Activated CD4-positive, alpha-beta memory T cell treated with anti-CD3 and anti-CD28 coated beads, Interleukin-2, amount 10 ng/mL, durations not matched to agents 7 days and 5 days (primary cell): ENCODE data around the gene ACTMAP. TPM values are rescaled to one million over a fixed set of nuclear protein-coding genes. Genes with fewer than 3 reads are reported as not detected.
A peak's percentile ranks its signal among the peaks of the same experiment; 100 is the strongest.

Source experiments
- CTCF ChIA-PET: fragments of 350-600 bp; sonication (Branson Sonifier 250); formaldehyde crosslinking; loops from one replicate; lab custom pipeline; 2021; ENCODE audit warnings: antibody characterized with exemption, inconsistent platforms; lab: Charles Lee
- POLR2A ChIA-PET: fragments of 350-600 bp; sonication (Branson Sonifier 250); formaldehyde crosslinking; loops from one replicate; lab custom pipeline; 2021; ENCODE audit warnings: antibody characterized with exemption; lab: Charles Lee
- DNase-seq: peaks from one replicate; pipeline ENCODE4 v3.0.0-alpha.2; 2020
- H3K27ac Mint-ChIP-seq: one replicate; pipeline ENCODE4 v1.8.0; 2021; ENCODE audit warnings: mild to moderate bottlenecking, mixed read lengths
- H3K27me3 Mint-ChIP-seq: one replicate; pipeline ENCODE4 v1.8.0; 2021; ENCODE audit warnings: mixed read lengths
- H3K36me3 Mint-ChIP-seq: one replicate; pipeline ENCODE4 v1.8.0; 2021; ENCODE audit warnings: low read depth, mixed read lengths
- H3K4me1 Mint-ChIP-seq: one replicate; pipeline ENCODE4 v1.8.0; 2021; ENCODE audit warnings: mixed read lengths
- H3K4me3 Mint-ChIP-seq: one replicate; pipeline ENCODE4 v1.8.0; 2021; ENCODE audit warnings: mild to moderate bottlenecking, mixed read lengths
- H3K9me3 Mint-ChIP-seq: one replicate; pipeline ENCODE4 v1.8.0; 2021; ENCODE audit warnings: mixed read lengths
- total RNA-seq, 2 experiments: library from RNA; stranded (reverse); gene quantifications; one replicate each; pipeline ENCODE4 v1.2.3, GENCODE V29; 2021

The ACTMAP gene
- total RNA-seq = 10 to 100 TPM; 18.1 to 18.8 TPM

DNA sequence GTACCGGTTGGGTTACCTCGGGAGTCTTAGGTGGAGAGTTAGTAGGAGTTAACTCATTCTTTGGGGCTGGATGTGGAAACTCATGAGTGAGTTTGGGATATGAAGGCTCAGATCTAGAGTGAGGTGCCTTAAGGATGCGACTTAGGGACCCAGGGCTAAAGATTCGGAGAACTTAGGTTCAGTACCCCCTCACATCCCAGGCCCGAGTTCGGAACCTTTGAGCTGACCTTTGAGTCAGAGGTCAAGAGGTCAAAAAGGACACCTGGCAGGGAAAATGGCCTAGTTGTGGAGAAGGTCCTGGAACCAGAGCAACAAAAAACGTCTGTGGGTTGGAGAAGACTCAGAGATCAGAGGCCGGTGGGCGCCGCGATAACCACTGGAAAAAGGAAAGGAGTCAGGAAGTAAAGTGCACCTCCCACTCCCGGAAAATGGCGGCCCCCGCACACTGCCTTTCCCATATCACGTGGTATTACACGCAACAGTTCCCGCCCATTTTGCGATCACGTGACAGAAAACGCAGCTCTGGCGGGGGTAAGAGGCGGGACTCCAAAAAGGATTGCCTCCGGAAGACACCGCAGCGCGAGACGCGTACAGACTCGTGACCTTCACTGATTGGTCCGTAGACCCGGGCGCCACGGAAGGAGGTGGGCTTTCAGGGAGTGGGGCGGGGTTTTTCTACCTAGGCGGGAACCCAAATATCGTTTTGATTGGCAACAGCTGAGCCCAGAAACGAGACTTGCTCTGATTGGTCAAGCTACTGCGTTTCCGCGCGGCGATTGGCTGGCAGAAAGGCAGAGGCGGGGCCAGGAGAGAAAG lies at the start of gene ACTMAP:
Gene ACTMAP, minus strand, starts transcription at position 420 of the 816 bp plus-strand sequence. CDS start 674 bp downstream, outside the sequence.
- H3K36me3 Mint-ChIP-seq = peaks cover 43% of the 10 kb centered on the region

DNA sequence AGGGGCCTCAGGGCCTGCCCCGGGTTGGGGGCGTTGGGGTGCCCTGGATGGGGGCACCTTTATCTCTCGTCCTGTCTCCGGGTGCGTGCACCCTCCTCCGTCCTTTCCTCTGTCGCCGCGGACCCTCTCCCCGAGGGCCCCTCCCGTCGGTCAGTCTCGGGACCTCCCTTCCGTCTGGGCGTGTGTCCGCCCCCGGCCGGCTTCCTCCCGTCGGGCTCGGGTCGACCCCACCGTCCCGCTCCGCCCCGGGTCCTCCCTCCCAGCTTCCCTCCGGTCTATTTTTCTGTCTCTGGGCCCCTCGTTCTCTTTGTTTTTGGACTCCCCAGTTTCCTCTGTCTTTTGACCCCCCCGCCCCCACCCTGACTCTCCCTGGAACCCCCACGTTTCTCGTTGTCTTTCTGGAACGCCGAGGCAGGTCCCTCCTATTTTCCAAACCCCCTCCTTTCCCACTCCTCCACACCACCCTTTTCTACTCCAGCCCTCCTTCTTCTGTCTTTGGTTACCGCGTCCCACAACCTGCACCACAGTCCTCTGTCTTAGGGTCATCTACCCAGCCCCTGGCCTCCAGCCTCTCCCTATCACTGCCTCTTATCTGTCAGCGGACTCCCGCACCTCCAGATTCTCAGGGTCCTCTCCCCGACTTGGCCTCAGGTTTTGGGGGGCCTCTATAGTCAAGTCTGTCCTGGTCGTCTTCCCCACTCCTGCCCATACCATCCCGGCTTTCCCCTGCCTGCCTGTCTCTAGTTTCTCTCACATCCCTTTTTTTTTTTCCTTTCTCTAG lies 49.5 kb upstream of the ACTMAP start:
- ChIA-PET CTCF (interaction anchor here (1.9 to 2.3 kb wide), 3 partner anchors 22 to 49 kb away, joined by 8 to 41 read pairs (median 13); partner anchors contain the start of genes ACTMAP, RAB4B and SNRPA), POLR2A (interaction anchor here (1.0 to 14.9 kb wide), 6 partner anchors 12 to 137 kb away, joined by 3 to 161 read pairs (median 7); partner anchors contain the start of genes ACTMAP, COQ8B, ITPKC and RAB4B)
- DNase-seq = peak; percentile 39
- peak overlapping the region; percentile 91 for H3K4me3 Mint-ChIP-seq
- H3K27ac Mint-ChIP-seq = peak overlapping the region; percentile 78
- H3K4me1 Mint-ChIP-seq = peaks cover 68% of the 10 kb centered on the region
- no peaks in the 10 kb centered on the region for H3K27me3 Mint-ChIP-seq
- H3K36me3 Mint-ChIP-seq = peaks cover 55% of the 10 kb centered on the region
- H3K9me3 Mint-ChIP-seq = no peaks in the 10 kb centered on the region

More for the DNA sequence above, at the start of gene ACTMAP:
- POLR2A ChIA-PET = interaction anchor here (0.6 to 14.2 kb wide), 25 partner anchors 8 to 224 kb away, joined by 3 to 244 read pairs (median 4); partner anchors contain the start of genes COQ8B, EGLN2, ITPKC and MIA
- Mint-ChIP-seq H3K27ac (peak within 1 kb of the TSS; percentile 99), H3K4me1 (peaks cover 43% of the 10 kb centered on the region), H3K4me3 (peak within 1 kb of the TSS; percentile 96), H3K9me3 (no peaks in the 10 kb centered on the region), H3K27me3 (no peaks in the 10 kb centered on the region)
- CTCF ChIA-PET = interaction anchor here (0.7 to 7.8 kb wide), 12 partner anchors 16 to 555 kb away, joined by 3 to 48 read pairs (median 4); partner anchors contain the start of genes EGLN2, NUMBL and RAB4B
- peak; percentile 100 for DNase-seq

DNA sequence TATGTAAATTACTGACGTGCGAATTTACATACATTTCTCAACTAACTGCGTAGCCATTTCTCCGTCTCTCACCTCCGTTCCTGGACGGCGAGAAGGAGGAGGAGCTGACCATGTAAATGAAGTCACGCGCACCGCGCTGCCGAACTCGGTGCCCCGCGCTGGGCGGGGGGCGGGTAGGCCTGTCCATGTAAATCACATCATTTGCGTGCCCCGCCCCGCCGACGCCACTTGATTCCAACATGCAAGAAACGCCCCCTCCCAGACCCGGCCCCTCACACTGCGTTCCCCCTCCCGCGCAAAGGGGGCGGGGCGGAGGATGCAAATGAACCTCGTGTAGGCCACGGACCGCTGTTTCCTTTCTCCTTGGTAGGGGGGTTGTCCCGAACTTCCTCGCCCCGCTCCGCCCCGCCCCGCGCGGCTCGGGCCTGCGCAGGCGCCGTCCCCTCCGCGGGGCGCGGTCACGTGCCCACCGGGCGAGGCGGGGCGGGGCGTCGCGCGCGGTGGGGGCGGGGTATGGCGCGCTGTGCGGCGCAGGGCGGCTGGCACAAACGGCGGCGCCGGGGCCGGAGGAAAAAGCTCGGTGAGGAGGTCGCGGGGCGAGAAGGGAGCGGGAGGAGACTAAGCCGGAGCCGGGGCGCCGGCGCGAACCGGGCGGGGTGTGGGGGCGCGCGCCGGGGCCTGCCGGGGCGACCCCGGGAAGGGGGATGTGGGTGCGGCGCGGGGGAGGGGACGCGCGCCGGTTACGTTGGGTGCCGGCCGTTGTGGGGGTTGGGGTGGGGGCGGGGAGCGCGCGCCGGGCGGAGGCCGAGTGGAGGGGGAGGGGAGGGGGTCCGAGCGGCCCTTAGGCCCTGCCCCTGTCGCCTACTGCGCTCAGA lies 48.6 kb upstream of the ACTMAP start, which contains the start of gene EGLN2:
Gene EGLN2, plus strand, starts transcription at position 509 of the 875 bp plus-strand sequence. CDS start 1,382 bp downstream, outside the sequence.
- CTCF ChIA-PET = interaction anchor here (0.6 to 2.3 kb wide), 13 partner anchors 8 to 567 kb away, joined by 3 to 41 read pairs (median 4); partner anchors contain the start of genes ACTMAP, RAB4B and SNRPA
- Mint-ChIP-seq H3K36me3 (peaks cover 48% of the 10 kb centered on the region), H3K4me3 (peak within 1 kb of the TSS; percentile 91), H3K9me3 (no peaks in the 10 kb centered on the region), H3K4me1 (peaks cover 60% of the 10 kb centered on the region), H3K27ac (peak within 1 kb of the TSS; percentile 84), H3K27me3 (no peaks in the 10 kb centered on the region)
- peak; percentile 100 for DNase-seq
- POLR2A ChIA-PET = interaction anchor here (0.7 to 14.9 kb wide), 10 partner anchors 9 to 136 kb away, joined by 3 to 161 read pairs (median 5); partner anchors contain the start of genes ACTMAP, COQ8B, ITPKC and RAB4B

DNA sequence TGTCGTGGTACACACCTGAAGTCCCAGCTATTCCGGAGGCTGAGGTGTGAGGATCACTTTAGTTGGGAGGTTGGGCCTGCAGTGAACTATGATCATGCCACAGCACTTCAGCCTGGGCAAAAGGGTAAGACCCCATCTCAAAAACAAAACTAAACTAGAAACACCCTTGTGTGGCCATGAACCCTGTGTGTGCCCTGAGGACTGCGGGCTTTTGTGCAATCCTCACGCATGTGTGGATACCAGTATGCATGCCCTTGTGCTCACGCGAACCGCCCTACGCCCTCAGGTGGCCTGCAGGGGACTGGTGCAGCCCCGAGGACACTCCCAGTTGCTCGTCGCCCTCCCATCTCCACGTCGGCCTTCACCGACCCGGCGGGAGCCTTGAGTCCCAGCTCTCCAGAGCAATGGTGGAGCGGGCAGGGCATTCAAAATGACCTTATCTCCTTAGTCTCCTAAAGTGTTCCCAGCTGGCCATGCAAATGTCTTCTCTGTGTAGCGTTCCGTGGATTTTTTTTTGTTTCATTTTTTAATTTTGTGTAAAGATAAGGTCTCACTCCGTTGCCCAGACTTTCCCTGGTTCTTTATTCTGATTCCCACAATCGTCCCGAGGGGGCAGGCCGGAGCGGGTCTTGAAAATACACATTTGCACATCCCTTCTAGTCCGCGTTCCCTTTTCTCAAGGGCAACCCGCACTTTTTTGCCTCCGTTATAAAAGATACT lies 47.8 kb upstream of the ACTMAP start:
- Mint-ChIP-seq H3K36me3 (peaks cover 40% of the 10 kb centered on the region), H3K27ac (peak overlapping the region; percentile 84), H3K9me3 (no peaks in the 10 kb centered on the region), H3K4me1 (peaks cover 52% of the 10 kb centered on the region), H3K27me3 (no peaks in the 10 kb centered on the region), H3K4me3 (peak overlapping the region; percentile 78)
- POLR2A ChIA-PET = interaction anchor here (0.7 to 14.9 kb wide), 9 partner anchors 9 to 135 kb away, joined by 3 to 161 read pairs (median 6); partner anchors contain the start of genes ACTMAP, COQ8B, ITPKC and RAB4B
- CTCF ChIA-PET = interaction anchor here (0.6 to 2.3 kb wide), 14 partner anchors 9 to 330 kb away, joined by 3 to 41 read pairs (median 4); partner anchors contain the start of genes ACTMAP, RAB4B and SNRPA
- peak; percentile 68 for DNase-seq

- Mint-ChIP-seq H3K9me3 (no peaks in the 10 kb centered on the region), H3K4me1 (peaks cover 46% of the 10 kb centered on the region), H3K4me3 (peak overlapping the region; percentile 78), H3K27me3 (no peaks in the 10 kb centered on the region), H3K36me3 (peaks cover 36% of the 10 kb centered on the region), H3K27ac (peak overlapping the region; percentile 84)
- ChIA-PET POLR2A (interaction anchor here (0.9 to 14.9 kb wide), 7 partner anchors 9 to 134 kb away, joined by 3 to 161 read pairs (median 8); partner anchors contain the start of genes ACTMAP, RAB4B and SNRPA), CTCF (interaction anchor here (0.6 to 2.3 kb wide), 9 partner anchors 9 to 329 kb away, joined by 3 to 41 read pairs (median 8); partner anchors contain the start of genes ACTMAP, RAB4B and SNRPA)
- no peak for DNase-seq
Observed at GRCh38 chr19:40797166-40797962, 47.1 kb upstream of the ACTMAP start.

GRCh38 chr19:40791996-40792395 lies 41.7 kb upstream of the ACTMAP start:
- Mint-ChIP-seq H3K27me3 (no peaks in the 10 kb centered on the region), H3K4me3 (no peak overlapping the region), H3K4me1 (peaks cover 13% of the 10 kb centered on the region), H3K9me3 (no peaks in the 10 kb centered on the region), H3K27ac (no peak overlapping the region), H3K36me3 (peaks cover 25% of the 10 kb centered on the region)
- ChIA-PET POLR2A (interaction anchor here (0.6 kb wide), 1 partner anchor 15 kb away, joined by 3 read pairs; no protein-coding TSS in a partner anchor), CTCF (interaction anchor here (0.9 kb wide), 1 partner anchor 14 kb away, joined by 3 read pairs; the partner anchor contains the start of gene RAB4B)
- no peak for DNase-seq

DNA sequence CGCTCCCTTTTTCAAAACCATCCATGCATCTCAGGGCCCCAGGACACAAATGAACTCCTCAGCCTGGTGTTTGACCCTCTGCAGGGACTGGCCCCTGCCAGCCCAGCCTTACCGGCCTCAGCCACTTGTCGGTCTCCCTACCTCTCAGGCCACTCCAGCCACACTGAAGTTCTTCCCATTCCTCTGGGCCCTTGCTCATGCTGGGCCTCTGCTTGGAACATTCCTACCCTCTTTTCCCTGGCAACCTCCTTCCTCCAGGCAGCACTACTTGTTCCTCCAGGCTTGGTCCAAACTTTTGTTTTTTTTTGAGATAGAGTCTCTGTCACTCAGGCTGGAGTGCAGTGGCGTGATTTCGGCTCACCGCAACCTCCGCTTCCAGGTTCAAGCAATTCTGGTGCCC lies 41.1 kb upstream of the ACTMAP start:
- ChIA-PET POLR2A (no interaction called here), CTCF (interaction anchor here (1.1 kb wide), 1 partner anchor 128 kb away, joined by 3 read pairs; no protein-coding TSS in a partner anchor)
- DNase-seq = no peak
- Mint-ChIP-seq H3K27me3 (no peaks in the 10 kb centered on the region), H3K9me3 (no peaks in the 10 kb centered on the region), H3K36me3 (peaks cover 28% of the 10 kb centered on the region), H3K4me3 (no peak overlapping the region), H3K4me1 (peaks cover 10% of the 10 kb centered on the region), H3K27ac (no peak overlapping the region)

- H3K9me3 Mint-ChIP-seq = no peaks in the 10 kb centered on the region
- POLR2A ChIA-PET = interaction anchor here (1.0 to 1.4 kb wide), 2 partner anchors 8 to 12 kb away, joined by 4 to 8 read pairs; partner anchors contain the start of genes EGLN2 and RAB4B
- no peaks in the 10 kb centered on the region for H3K27me3 Mint-ChIP-seq
- no peak overlapping the region for H3K27ac Mint-ChIP-seq
- no peak for DNase-seq
- no peak overlapping the region for H3K4me3 Mint-ChIP-seq
- CTCF ChIA-PET = interaction anchor here (0.9 kb wide), 2 partner anchors 9 to 12 kb away, joined by 3 to 5 read pairs; partner anchors contain the start of genes EGLN2 and RAB4B
- H3K36me3 Mint-ChIP-seq = peaks cover 29% of the 10 kb centered on the region
- peaks cover 1% of the 10 kb centered on the region for H3K4me1 Mint-ChIP-seq
Observed at GRCh38 chr19:40786060-40787037, 36.1 kb upstream of the ACTMAP start.

DNA sequence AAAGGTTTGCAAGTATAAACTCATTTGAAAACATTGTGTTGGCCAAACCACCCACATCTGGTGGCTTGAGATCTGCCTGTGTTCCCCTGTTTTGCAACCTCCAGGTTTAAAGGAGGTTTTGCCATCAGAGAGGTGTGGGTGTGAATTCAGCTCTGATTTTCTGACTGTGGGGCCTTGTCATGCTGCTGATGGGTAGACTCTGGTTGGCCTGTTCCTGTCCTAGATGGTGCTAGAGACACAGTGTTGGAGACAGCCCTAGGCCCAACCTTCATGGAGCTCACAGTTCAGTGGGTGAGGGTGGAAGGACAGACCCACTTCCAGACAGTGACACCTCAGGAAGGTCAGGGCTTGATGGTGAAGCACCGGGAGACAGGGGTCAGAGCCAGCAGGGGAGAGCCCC lies 35.2 kb upstream of the ACTMAP start:
- DNase-seq = no peak
- Mint-ChIP-seq H3K9me3 (no peaks in the 10 kb centered on the region), H3K36me3 (peaks cover 32% of the 10 kb centered on the region), H3K4me1 (peaks cover 3% of the 10 kb centered on the region), H3K4me3 (no peak overlapping the region), H3K27ac (no peak overlapping the region), H3K27me3 (no peaks in the 10 kb centered on the region)
- POLR2A ChIA-PET = no interaction called here
- CTCF ChIA-PET = no interaction called here
